ENCODE data around the gene RHBDL2. TPM values are rescaled to one million over a fixed set of nuclear protein-coding genes. Genes with fewer than 3 reads are reported as not detected.

The RHBDL2 gene
- polyA plus RNA-seq, 6 donors from 2014 or later, result not detected

GRCh38 chr1:38888423-38889333, 53.0 kb downstream of the RHBDL2 start:
- H3K9me3 Mint-ChIP-seq, result no peaks in the 10 kb centered on the region
- ATAC-seq (ENCODE audit: low read depth in 2 of 2) (no peak), DNase-seq (no peak)
- no peak overlapping the region for H3K27ac Mint-ChIP-seq
- peak overlapping the region in 1 of 8 donors; percentile 18 for H3K4me3 Mint-ChIP-seq
- H3K36me3 Mint-ChIP-seq, result no peaks in the 10 kb centered on the region
- H3K4me1 Mint-ChIP-seq, result peaks cover 0 to 3% (median 2%) of the 10 kb centered on the region in 3 donors
- H3K27me3 Mint-ChIP-seq, result peaks cover 0 to 6% (median 0%) of the 10 kb centered on the region in 3 donors

GRCh38 chr1:38885092-38885491, 56.5 kb downstream of the RHBDL2 start:
- H3K9me3 Mint-ChIP-seq, result no peaks in the 10 kb centered on the region
- H3K4me3 Mint-ChIP-seq, result no peak overlapping the region
- peaks cover 0 to 6% (median 0%) of the 10 kb centered on the region in 3 donors for H3K27me3 Mint-ChIP-seq
- DNase-seq (no peak), ATAC-seq (ENCODE audit: low read depth in 2 of 2) (no peak)
- no peaks in the 10 kb centered on the region for H3K36me3 Mint-ChIP-seq
- H3K27ac Mint-ChIP-seq, result peak overlapping the region in 1 of 6 donors; percentile 68
- H3K4me1 Mint-ChIP-seq, result no peaks in the 10 kb centered on the region

- ATAC-seq (ENCODE audit: low read depth in 2 of 2), result no peak
- Mint-ChIP-seq H3K4me3 (no peak within 1 kb of the TSS), H3K27me3 (peaks cover 0 to 6% (median 0%) of the 10 kb centered on the region in 3 donors), H3K4me1 (no peaks in the 10 kb centered on the region), H3K9me3 (no peaks in the 10 kb centered on the region), H3K36me3 (no peaks in the 10 kb centered on the region), H3K27ac (no peak within 1 kb of the TSS)
- DNase-seq, result no peak
Measured at GRCh38 chr1:38881487-38881886, 60.1 kb downstream of the RHBDL2 start, which contains the start of gene GJA9. Gene GJA9 (minus strand): TSS chr1:38881587. CDS start chr1:38876098, 5,489 bp downstream.

GRCh38 chr1:38875811-38876210, 65.8 kb downstream of the RHBDL2 start:
- DNase-seq (no peak), ATAC-seq (ENCODE audit: low read depth in 2 of 2) (no peak)
- Mint-ChIP-seq H3K9me3 (no peaks in the 10 kb centered on the region), H3K27ac (no peak overlapping the region), H3K4me1 (peaks cover 8 to 28% (median 15%) of the 10 kb centered on the region in 3 donors), H3K4me3 (peak overlapping the region in 1 of 8 donors; percentile 43), H3K27me3 (no peaks in the 10 kb centered on the region), H3K36me3 (no peaks in the 10 kb centered on the region)

GRCh38 chr1:38873027-38873969, 68.3 kb downstream of the RHBDL2 start, which contains the start of gene MYCBP:
Gene MYCBP (minus strand): TSS chr1:38873348. CDS start chr1:38873305, 43 bp downstream.
- ATAC-seq (ENCODE audit: low read depth in 2 of 2), result peak; percentile 99
- peak within 1 kb of the TSS; percentile 82 to 96 (median 92) for H3K4me3 Mint-ChIP-seq

GRCh38 chr1:38872401-38873026, 69.1 kb downstream of the RHBDL2 start:
- peak; percentile 20 for DNase-seq
- peak; percentile 2 to 10 for ATAC-seq (ENCODE audit: low read depth in 2 of 2)
- H3K4me3 Mint-ChIP-seq, result peak overlapping the region; percentile 82 to 96 (median 92)

More at GRCh38 chr1:38873027-38873969, 68.3 kb downstream of the RHBDL2 start, which contains the start of gene MYCBP:
- Mint-ChIP-seq H3K9me3 (no peaks in the 10 kb centered on the region), H3K4me1 (peaks cover 8 to 29% (median 20%) of the 10 kb centered on the region in 3 donors), H3K27me3 (no peaks in the 10 kb centered on the region), H3K27ac (peak within 1 kb of the TSS; percentile 72 to 94 (median 82)), H3K36me3 (no peaks in the 10 kb centered on the region)
- DNase-seq, result peak; percentile 99

GRCh38 chr1:38870996-38871395, 70.6 kb downstream of the RHBDL2 start:
- H3K9me3 Mint-ChIP-seq, result peaks cover 0 to 1% (median 0%) of the 10 kb centered on the region in 7 donors
- peaks cover 15 to 37% (median 26%) of the 10 kb centered on the region in 3 donors for H3K4me1 Mint-ChIP-seq
- H3K27me3 Mint-ChIP-seq, result no peaks in the 10 kb centered on the region
- DNase-seq (no peak), ATAC-seq (ENCODE audit: low read depth in 2 of 2) (no peak)
- H3K4me3 Mint-ChIP-seq, result peak overlapping the region in 4 of 8 donors; percentile 73 to 92 (median 84)
- peak overlapping the region in 1 of 6 donors; percentile 78 for H3K27ac Mint-ChIP-seq
- no peaks in the 10 kb centered on the region for H3K36me3 Mint-ChIP-seq

More at GRCh38 chr1:38872401-38873026, 69.1 kb downstream of the RHBDL2 start:
- Mint-ChIP-seq H3K9me3 (peaks cover 0 to 1% (median 0%) of the 10 kb centered on the region in 7 donors), H3K36me3 (no peaks in the 10 kb centered on the region), H3K4me1 (peaks cover 14 to 35% (median 26%) of the 10 kb centered on the region in 3 donors), H3K27me3 (no peaks in the 10 kb centered on the region), H3K27ac (peak overlapping the region in 4 of 6 donors; percentile 76 to 94 (median 88))

- no peak for DNase-seq
- peaks cover 0 to 1% (median 0%) of the 10 kb centered on the region in 7 donors for H3K9me3 Mint-ChIP-seq
- H3K27me3 Mint-ChIP-seq, result no peaks in the 10 kb centered on the region
- peak overlapping the region in 1 of 8 donors; percentile 18 for H3K4me3 Mint-ChIP-seq
- peak overlapping the region in 1 of 6 donors; percentile 65 for H3K27ac Mint-ChIP-seq
- peaks cover 18 to 34% (median 22%) of the 10 kb centered on the region in 3 donors for H3K4me1 Mint-ChIP-seq
- H3K36me3 Mint-ChIP-seq, result no peaks in the 10 kb centered on the region
- ATAC-seq (ENCODE audit: low read depth in 2 of 2), result no peak
Measured at GRCh38 chr1:38867208-38867607, 74.4 kb downstream of the RHBDL2 start.

- Mint-ChIP-seq H3K4me1 (peaks cover 16 to 34% (median 22%) of the 10 kb centered on the region in 3 donors), H3K4me3 (no peak overlapping the region), H3K27me3 (no peaks in the 10 kb centered on the region), H3K9me3 (peaks cover 0 to 1% (median 0%) of the 10 kb centered on the region in 7 donors), H3K36me3 (no peaks in the 10 kb centered on the region), H3K27ac (peak overlapping the region in 2 of 6 donors; percentile 38 to 49)
- ATAC-seq (ENCODE audit: low read depth in 2 of 2) (no peak), DNase-seq (no peak)
Measured at GRCh38 chr1:38865112-38865715, 76.4 kb downstream of the RHBDL2 start.

GRCh38 chr1:38860454-38860795, 81.2 kb downstream of the RHBDL2 start:
- DNase-seq (no peak), ATAC-seq (ENCODE audit: low read depth in 2 of 2) (no peak)
- H3K27me3 Mint-ChIP-seq, result no peaks in the 10 kb centered on the region
- peak overlapping the region; percentile 95 to 99 (median 97) for H3K27ac Mint-ChIP-seq
- H3K4me1 Mint-ChIP-seq, result peaks cover 24 to 45% (median 37%) of the 10 kb centered on the region in 3 donors
- H3K36me3 Mint-ChIP-seq, result peaks cover 0 to 2% of the 10 kb centered on the region in 2 donors
- no peaks in the 10 kb centered on the region for H3K9me3 Mint-ChIP-seq
- H3K4me3 Mint-ChIP-seq, result peak overlapping the region; percentile 91 to 98 (median 96)

GRCh38 chr1:38859561-38860453, 81.8 kb downstream of the RHBDL2 start, which contains the start of gene RRAGC:
Gene RRAGC (minus strand): TSS chr1:38859772. CDS start chr1:38859646, 126 bp downstream.
- Mint-ChIP-seq H3K27ac (peak within 1 kb of the TSS; percentile 96 to 99 (median 98)), H3K9me3 (no peaks in the 10 kb centered on the region), H3K27me3 (no peaks in the 10 kb centered on the region), H3K36me3 (peaks cover 0 to 8% of the 10 kb centered on the region in 2 donors), H3K4me1 (peaks cover 29 to 50% (median 42%) of the 10 kb centered on the region in 3 donors), H3K4me3 (peak within 1 kb of the TSS; percentile 91 to 98 (median 96))
- ATAC-seq (ENCODE audit: low read depth in 2 of 2) (peak; percentile 90 to 91), DNase-seq (peak; percentile 99)
